ENCODE measurements around the gene TNFRSF12A. TPM values are rescaled to one million over a fixed set of nuclear protein-coding genes. Genes with fewer than 3 reads are reported as not detected.
A peak's percentile ranks its signal among the peaks of the same experiment; 100 is the strongest.

The TNFRSF12A gene
- total and polyA plus RNA-seq, 2 of the 8 experiments (the other 6 are each of a cell fraction or from before 2014, with no cell fraction given), result 81.0 to 82.5 TPM

DNA sequence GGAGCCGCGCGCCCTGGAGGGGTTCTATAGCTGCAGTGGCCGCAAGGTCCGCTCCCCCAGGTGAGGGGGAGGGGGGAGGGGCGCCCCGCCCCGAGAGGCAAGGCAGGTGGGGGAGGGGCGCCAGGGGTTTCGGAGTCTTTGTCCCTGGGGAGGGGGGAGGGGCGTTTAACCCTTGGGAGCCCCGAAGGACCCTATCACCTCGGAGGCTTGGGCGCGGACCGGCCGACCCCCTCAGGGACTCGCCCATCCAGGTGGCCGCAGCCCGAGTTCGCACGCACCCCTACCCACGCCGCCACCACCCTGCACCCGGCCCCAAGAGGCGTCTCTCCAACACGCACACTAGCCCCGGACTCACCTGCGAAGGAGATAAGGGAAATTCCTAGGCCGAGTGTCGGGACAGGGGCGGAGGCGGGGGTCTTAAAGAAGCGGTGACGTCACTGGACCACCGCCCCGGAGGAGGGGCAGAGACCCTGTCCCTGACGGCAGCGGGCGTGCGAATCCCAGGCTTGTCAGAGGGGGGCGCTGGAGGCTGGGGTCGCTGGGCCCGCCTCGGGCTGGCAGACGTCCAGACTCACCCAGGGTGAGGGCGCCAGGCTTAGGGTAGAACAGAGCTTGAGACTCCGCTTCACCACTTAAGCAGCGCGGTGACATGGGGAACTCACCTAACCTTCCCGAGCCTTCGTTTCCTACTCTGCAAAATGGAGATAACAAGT, 2.2 kb upstream of the TNFRSF12A start, which contains the start of gene CLDN6:
Gene CLDN6, minus strand, starts transcription at position 390 of the 713 bp plus-strand sequence. CDS start 2,162 bp downstream, outside the sequence.
- no peak within 1 kb of the TSS for H2AK5ac ChIP-seq (ENCODE audit: low read depth, low read length)
- H3K9me3 ChIP-seq (ENCODE audit: insufficient read depth in 2 of 2, low read depth in 1 of 2, low read length in 1 of 2), result no peaks in the 10 kb centered on the region
- peak within 1 kb of the TSS; percentile 96 for H4K5ac ChIP-seq (ENCODE audit: insufficient read length, low read depth, low read length)
- H4K20me1 ChIP-seq (replicated peaks in 1 of 2; ENCODE audit: control insufficient read depth in 1 of 2, insufficient read depth in 2 of 2, low read length in 2 of 2), result peaks cover 19 to 35% of the 10 kb centered on the region in 2 experiments
- H2BK12ac ChIP-seq (ENCODE audit: low read depth, low read length), result peak within 1 kb of the TSS; percentile 90
- peak within 1 kb of the TSS; percentile 96 for H3K27ac ChIP-seq (ENCODE audit: low read depth, low read length)
- ChIA-PET CTCF (ENCODE audit: partially characterized antibody) (interaction anchor here (0.6 to 23.8 kb wide), 18 partner anchors 13 to 111 kb away, joined by 3 to 639 read pairs (median 4); partner anchors contain the start of genes CLDN9, KREMEN2 and PKMYT1), POLR2A (ENCODE audit: partially characterized antibody) (interaction anchor here (0.6 to 35.7 kb wide), 17 partner anchors 1 to 150 kb away, joined by 3 to 1808 read pairs (median 8); partner anchors contain the start of genes BICDL2, CLDN6, CLDN9 and HCFC1R1)
- H3K56ac ChIP-seq (replicated peaks; ENCODE audit: insufficient read length, low read depth, low read length), result peak within 1 kb of the TSS; percentile 89
- peaks cover 5 to 43% (median 37%) of the 10 kb centered on the region in 4 experiments for H3K4me1 ChIP-seq (replicated peaks in 1 of 4; ENCODE audit: control insufficient read depth in 3 of 4, insufficient read depth in 4 of 4, low read length in 3 of 4)
- H2AFZ ChIP-seq (ENCODE audit: low read length), result no peak within 1 kb of the TSS
- peak within 1 kb of the TSS; percentile 90 to 98 (median 97) for H3K9ac ChIP-seq (replicated peaks in 1 of 4; ENCODE audit: extremely low read depth in 1 of 4, low read depth in 3 of 4, low read length in 3 of 4)
- H3K79me1 ChIP-seq (ENCODE audit: low read depth, low read length), result peaks cover 11% of the 10 kb centered on the region; the same call in 1 of the 2 replicates
- DNase-seq (ENCODE audit: low read depth in 1 of 2, low spot score in 2 of 2), result peak; percentile 92 to 100
- peaks cover 11 to 32% of the 10 kb centered on the region in 2 experiments for H3K79me2 ChIP-seq (ENCODE audit: control insufficient read depth in 1 of 2, insufficient read depth in 2 of 2, low read length in 2 of 2)
- peak within 1 kb of the TSS; percentile 66 to 76 for H3K4me2 ChIP-seq (ENCODE audit: insufficient read depth in 1 of 2, low read depth in 2 of 2, low read length in 2 of 2)
- peak within 1 kb of the TSS; percentile 58 to 96 (median 92) for H3K4me3 ChIP-seq (ENCODE audit: extremely low read depth in 1 of 4, insufficient read depth in 2 of 4, low read depth in 3 of 4, low read length in 4 of 4)
- no peak within 1 kb of the TSS; the same call in 1 of the 2 replicates for H2BK20ac ChIP-seq (ENCODE audit: low read length)
- H4K8ac ChIP-seq (ENCODE audit: extremely low read depth, insufficient read depth, low read length), result peak within 1 kb of the TSS; percentile 100
- no peak within 1 kb of the TSS for H3K14ac ChIP-seq (ENCODE audit: insufficient read length)
- peaks cover 6 to 24% (median 12%) of the 10 kb centered on the region in 4 experiments; a peak in 7 of 8 replicates for H3K36me3 ChIP-seq (ENCODE audit: control insufficient read depth in 2 of 4, insufficient read depth in 4 of 4, low read length in 3 of 4)
- H4K91ac ChIP-seq (replicated peaks; ENCODE audit: insufficient read length, low read length), result peak within 1 kb of the TSS; percentile 98
- peak within 1 kb of the TSS; percentile 98 for H3K18ac ChIP-seq (ENCODE audit: extremely low read depth, low read length)
- WGBS, 2 experiments (ENCODE audit: extremely low coverage in 1 of 2, insufficient coverage in 1 of 2, insufficient read length in 1 of 2, insufficient replicate concordance in 2 of 2, low coverage in 1 of 2, low lambda C conversion rate in 2 of 2, missing lambda C conversion rate in 1 of 2), result 5% methylated on average over 34 of the region's 52 CpGs; no CpG with 5 or more reads in 1 of the 2 experiments
- H2BK5ac ChIP-seq (ENCODE audit: low read depth, low read length), result peak within 1 kb of the TSS; percentile 99
- H3K4ac ChIP-seq (replicated peaks; ENCODE audit: insufficient read length, low read depth, low read length), result peak within 1 kb of the TSS; percentile 98
- no peak within 1 kb of the TSS for H2BK120ac ChIP-seq (replicated peaks; ENCODE audit: low read depth, low read length)
- H3K27me3 ChIP-seq (replicated peaks in 1 of 4; ENCODE audit: control insufficient read depth in 3 of 4, extremely low read depth in 1 of 4, insufficient read depth in 3 of 4, low read length in 3 of 4), result no peaks in the 10 kb centered on the region
- H3K23me2 ChIP-seq (ENCODE audit: low read depth, low read length), result peaks cover 24% of the 10 kb centered on the region
- no peak within 1 kb of the TSS for H3K23ac ChIP-seq (ENCODE audit: insufficient read length)
- FAIRE-seq, result peak; percentile 92
- peak within 1 kb of the TSS; percentile 88; the same call in 1 of the 2 replicates for H2BK15ac ChIP-seq (ENCODE audit: low read length)
- TF ChIP-seq CREB1 (IDR thresholded peaks at IDR 0.05), result peak; percentile 89
- TF ChIP-seq SIRT6 (IDR thresholded peaks at IDR 0.05; ENCODE audit: low read length), result no peak
- TF ChIP-seq TBP (IDR thresholded peaks at IDR 0.05; ENCODE audit: low read depth, low read length), result peak; percentile 97
- peak; percentile 72 to 81 for TF ChIP-seq RAD21 (IDR thresholded peaks at IDR 0.05 in 1 of 2, conservative IDR thresholded peaks at IDR 0.05 in 1 of 2; ENCODE audit: low read depth in 2 of 2, low read length in 2 of 2)
- TF ChIP-seq, protein P1, sequence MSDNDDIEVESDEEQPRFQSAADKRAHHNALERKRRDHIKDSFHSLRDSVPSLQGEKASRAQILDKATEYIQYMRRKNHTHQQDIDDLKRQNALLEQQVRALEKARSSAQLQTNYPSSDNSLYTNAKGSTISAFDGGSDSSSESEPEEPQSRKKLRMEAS (IDR thresholded peaks at IDR 0.05), result no peak; the same call in none of the 2 replicates
- TF ChIP-seq BCL11A (IDR thresholded peaks at IDR 0.05; ENCODE audit: low read depth in 2 of 2, low read length in 2 of 2), result no peak
- TF ChIP-seq CHD2 (IDR thresholded peaks at IDR 0.05; ENCODE audit: low read length), result peak; percentile 39; the same call in 1 of the 2 replicates
- TF ChIP-seq RNF2 (IDR thresholded peaks at IDR 0.05; ENCODE audit: borderline replicate concordance, low read depth, low read length, missing control alignments, poor library complexity, severe bottlenecking), result no peak
